ENCODE measurements around the gene MRPL14. TPM values are rescaled to one million over a fixed set of nuclear protein-coding genes. Genes with fewer than 3 reads are reported as not detected.
A peak's percentile ranks its signal among the peaks of the same experiment; 100 is the strongest.

The MRPL14 gene
- total and polyA plus RNA-seq, 10 of the 15 experiments (the other 5 are each of a cell fraction or from before 2014, with no cell fraction given), result 80.5 to 294 (median 122) TPM

GRCh38 chr6:44172731-44173500 is 45.7 kb upstream of the MRPL14 start (continued):
- TF ChIP-seq MYC (IDR thresholded peaks at IDR 0.05; ENCODE audit: insufficient read depth, insufficient read length, insufficient replicate concordance, low read length, severe bottlenecking) (no peak), CEBPB (IDR thresholded peaks at IDR 0.05; ENCODE audit: borderline replicate concordance in 1 of 2, low read depth in 2 of 2, low read length in 2 of 2) (no peak), SUPT20H (IDR thresholded peaks at IDR 0.05; ENCODE audit: borderline replicate concordance, control insufficient read depth, low read depth, low read length) (no peak), CBFB (IDR thresholded peaks at IDR 0.05; ENCODE audit: low read depth) (no peak), MYB (IDR thresholded peaks at IDR 0.05; ENCODE audit: borderline replicate concordance, low read depth, low read length) (no peak), GABPA (IDR thresholded peaks at IDR 0.05; ENCODE audit: low read depth) (no peak), IRF4 (IDR thresholded peaks at IDR 0.05; ENCODE audit: low read depth, low read length) (no peak), E2F8 (IDR thresholded peaks at IDR 0.05; ENCODE audit: low read depth, partially characterized antibody) (no peak), SPI1 (IDR thresholded peaks at IDR 0.05; ENCODE audit: borderline replicate concordance, insufficient read depth, low read depth, low read length) (no peak), ZNF207 (IDR thresholded peaks at IDR 0.05; ENCODE audit: borderline replicate concordance) (no peak), ASH2L (IDR thresholded peaks at IDR 0.05; ENCODE audit: borderline replicate concordance, low read depth) (no peak), CHD1 (IDR thresholded peaks at IDR 0.05; ENCODE audit: low read depth, low read length) (no peak), TBL1XR1 (IDR thresholded peaks at IDR 0.05; ENCODE audit: low read depth, low read length) (no peak), KLF5 (IDR thresholded peaks at IDR 0.05; ENCODE audit: partially characterized antibody) (no peak), EZH2 (IDR thresholded peaks at IDR 0.05; ENCODE audit: borderline replicate concordance, control insufficient read depth, low read depth, low read length) (no peak), YY1 (IDR thresholded peaks at IDR 0.05; ENCODE audit: low read depth, low read length) (peak; percentile 55), HCFC1 (IDR thresholded peaks at IDR 0.05; ENCODE audit: low read length) (0 out of 2 replicates have a peak, but pooled peaks have one; percentile 22), ZNF592 (IDR thresholded peaks at IDR 0.05) (0 out of 2 replicates have a peak, but pooled peaks have one; percentile 49), MEF2B (IDR thresholded peaks at IDR 0.05; ENCODE audit: partially characterized antibody, poor library complexity, severe bottlenecking) (no peak), SREBF2 (IDR thresholded peaks at IDR 0.05; ENCODE audit: low read length) (no peak), ETV6 (conservative IDR thresholded peaks at IDR 0.05 in 1 of 2, IDR thresholded peaks at IDR 0.05 in 1 of 2; ENCODE audit: borderline replicate concordance in 1 of 2, low read depth in 1 of 2) (no peak), JUNB (IDR thresholded peaks at IDR 0.05) (no peak)

Data from GM12878 (cell line).